GM10266 (cell line): ENCODE data around the gene BPIFA1.

Experiments used
- DNase-seq: peaks from one replicate; pipeline ENCODE4 v3.0.0; 2012; ENCODE audit errors: extremely low spot score
- CTCF ChIP-seq: IDR thresholded peaks from 2 replicates; pipeline ENCODE4 v1.5.1; 2012; ENCODE audit warnings: mild to moderate bottlenecking, low read depth; ENCODE audit not compliant: control insufficient read depth, insufficient read depth; ENCODE audit errors: missing control alignments

The BPIFA1 gene

GRCh38 chr20:33287884-33288283, 52.1 kb downstream of the BPIFA1 start:
- no peak for TF ChIP-seq CTCF
- DNase-seq, result no peak

DNA sequence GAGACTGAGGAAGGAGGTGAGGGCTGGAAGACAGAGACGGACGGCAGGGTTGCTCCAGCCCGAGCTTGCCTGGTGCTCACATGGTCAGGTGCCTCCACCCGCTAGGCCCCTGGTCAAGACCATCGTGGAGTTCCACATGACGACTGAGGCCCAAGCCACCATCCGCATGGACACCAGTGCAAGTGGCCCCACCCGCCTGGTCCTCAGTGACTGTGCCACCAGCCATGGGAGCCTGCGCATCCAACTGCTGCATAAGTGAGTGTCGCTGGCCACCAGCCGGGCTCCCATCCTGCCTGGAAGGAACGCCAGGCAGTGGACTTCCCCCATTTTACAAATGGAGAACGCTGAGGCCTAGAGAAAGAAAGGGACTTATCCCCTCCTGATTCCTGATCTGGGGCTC, 55.1 kb downstream of the BPIFA1 start:
- no peak for DNase-seq
- no peak for TF ChIP-seq CTCF

- TF ChIP-seq CTCF, result no peak
- no peak for DNase-seq
These were observed 55.6 kb downstream of the BPIFA1 start for GRCh38 chr20:33291416-33291815.

DNA sequence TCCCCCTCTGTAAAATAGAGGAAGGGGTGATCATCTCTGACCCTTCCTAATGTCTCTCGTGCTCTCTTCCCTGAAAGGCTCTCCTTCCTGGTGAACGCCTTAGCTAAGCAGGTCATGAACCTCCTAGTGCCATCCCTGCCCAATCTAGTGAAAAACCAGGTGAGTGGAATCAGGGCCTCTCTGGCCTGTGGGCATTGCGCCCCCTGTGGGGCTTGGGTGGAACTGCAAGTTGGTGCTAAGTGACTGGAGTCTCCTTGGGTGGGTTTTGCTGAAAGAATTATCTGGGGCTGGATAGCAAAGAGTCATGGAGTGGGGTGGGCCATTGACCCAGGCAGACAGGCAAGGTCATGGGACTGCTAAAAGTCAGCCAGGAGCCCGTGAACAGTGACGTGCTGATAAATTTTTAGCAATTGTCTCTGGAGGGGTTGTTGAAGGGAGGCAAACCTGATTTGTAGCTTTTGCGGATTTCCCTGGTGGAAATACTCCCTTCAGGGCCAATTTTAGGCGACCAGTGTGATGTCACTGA, 56.1 kb downstream of the BPIFA1 start:
- peak; percentile 69 for DNase-seq
- peak; percentile 94 for TF ChIP-seq CTCF
